Endothelial cell of umbilical vein (primary cell): Measurements from ENCODE around the gene GPR162. TPM values are rescaled to one million over a fixed set of nuclear protein-coding genes. Genes with fewer than 3 reads are reported as not detected.

ENCODE experiments used
- BruUV-seq: library from RNA; stranded (reverse); fragments of 400-500 nt; replicated peaks from 2 replicates; lab custom pipeline; 2021; lab: Mats Ljungman, UMichigan
- CTCF ChIA-PET: fragments of 300-600, 350-600 bp; sonication (Branson Sonifier 250); formaldehyde crosslinking; loops from one replicate; lab custom pipeline; 2021; ENCODE audit warnings: antibody characterized with exemption, inconsistent platforms; lab: Charles Lee
- POLR2A ChIA-PET: fragments of 300-600, 350-600 bp; sonication (Branson Sonifier 250); formaldehyde crosslinking; loops from one replicate; lab custom pipeline; 2021; ENCODE audit warnings: antibody characterized with exemption, inconsistent platforms; lab: Charles Lee
- DNase-seq: peaks from one replicate; pipeline ENCODE4 v3.0.0-alpha.2; 2011; ENCODE audit warnings: low read depth, low spot score
- FAIRE-seq: peaks from 2 replicates; lab custom pipeline; 2011; peaks lifted over from hg19 to GRCh38; lab: Jason Lieb, UNC
- H2AFZ ChIP-seq: 2 replicates; pipeline ENCODE4 v1.6.0; 2012; ENCODE audit warnings: low read depth, low read length, control low read depth, inconsistent platforms
- H3K27ac ChIP-seq: 2 replicates; pipeline ENCODE4 v1.5.1; 2011; ENCODE audit warnings: low read depth, mild to moderate bottlenecking, control low read depth, low read length, moderate library complexity; ENCODE audit not compliant: insufficient read depth
- H3K27me3 ChIP-seq, 2 experiments: 2 replicates each; pipeline versions ENCODE4 v1.6.0 to v1.6.1; 2011; ENCODE audit warnings: low read length in 2 of 2, mixed read lengths in 1 of 2; ENCODE audit not compliant: control insufficient read depth in 2 of 2, insufficient read depth in 2 of 2
- H3K36me3 ChIP-seq, 2 experiments: 2 replicates in 1 of 2; 3 replicates in 1 of 2; pipeline ENCODE4 v1.5.1; 2011; ENCODE audit warnings: low read length in 2 of 2, mild to moderate bottlenecking in 1 of 2, moderate library complexity in 1 of 2; ENCODE audit not compliant: control insufficient read depth in 2 of 2, insufficient read depth in 2 of 2; ENCODE audit errors: extremely low read depth in 1 of 2
- H3K4me1 ChIP-seq: 3 replicates; pipeline ENCODE4 v1.5.1; 2011; ENCODE audit warnings: mild to moderate bottlenecking, low read length; ENCODE audit not compliant: control insufficient read depth, insufficient read depth; ENCODE audit errors: extremely low read depth
- H3K4me2 ChIP-seq: 2 replicates; pipeline ENCODE4 v1.6.1; 2011; ENCODE audit warnings: low read length, control low read depth, mixed read lengths; ENCODE audit not compliant: insufficient read depth
- H3K4me3 ChIP-seq, 3 experiments: fragments of 200-600 bp in 1 of 3; sonication (generic), shearing (Covaris generic) in 1 of 3; replicated peaks in 1 of 3; 2 replicates each; pipeline ENCODE4 v1.5.1; 2011 to 2016; ENCODE audit warnings: control low read depth in 3 of 3, low read length in 3 of 3, mild to moderate bottlenecking in 2 of 3, inconsistent platforms in 1 of 3, low read depth in 1 of 3, moderate library complexity in 1 of 3; ENCODE audit not compliant: insufficient read depth in 1 of 3
- H3K79me2 ChIP-seq: 2 replicates; pipeline ENCODE4 v1.6.0; 2012; ENCODE audit warnings: low read length, inconsistent platforms; ENCODE audit not compliant: control insufficient read depth, insufficient read depth
- H3K9ac ChIP-seq: replicated peaks from 2 replicates; pipeline ENCODE3; 2011; ENCODE audit warnings: low read length, control low read depth; ENCODE audit not compliant: insufficient read depth; ENCODE audit errors: extremely low read depth
- H3K9me1 ChIP-seq: replicated peaks from 3 replicates; pipeline ENCODE4 v1.6.0; 2011; ENCODE audit warnings: mild to moderate bottlenecking, low read length; ENCODE audit not compliant: control insufficient read depth, insufficient read depth; ENCODE audit errors: extremely low read depth
- H3K9me3 ChIP-seq: replicated peaks from 2 replicates; pipeline ENCODE4 v1.5.1; 2012; ENCODE audit warnings: low read length, inconsistent platforms; ENCODE audit not compliant: control insufficient read depth, insufficient read depth
- H4K20me1 ChIP-seq: replicated peaks from 2 replicates; pipeline ENCODE3; 2011; ENCODE audit warnings: mild to moderate bottlenecking, low read length; ENCODE audit not compliant: control insufficient read depth, insufficient read depth; ENCODE audit errors: extremely low read depth
- CTCF ChIP-seq, 2 donors: IDR thresholded peaks; 1 replicate in 1 of 2; 2 replicates in 1 of 2; pipeline ENCODE4 v1.5.1; 2011; ENCODE audit warnings: low read length in 2 of 2, mild to moderate bottlenecking in 2 of 2, moderate library complexity in 2 of 2, control low read depth in 1 of 2, inconsistent platforms in 1 of 2, low read depth in 1 of 2; ENCODE audit not compliant: insufficient read depth in 1 of 2; ENCODE audit errors: extremely low read depth in 1 of 2
- EZH2 ChIP-seq: IDR thresholded peaks from 2 replicates; pipeline ENCODE4 v1.6.1; 2012; ENCODE audit warnings: borderline replicate concordance, low read depth, mild to moderate bottlenecking, moderate library complexity, low read length, inconsistent platforms; ENCODE audit not compliant: severe bottlenecking
- FOS ChIP-seq: IDR thresholded peaks from 2 replicates; pipeline ENCODE4 v1.6.1; 2011; ENCODE audit warnings: mild to moderate bottlenecking, low read length, moderate library complexity, borderline replicate concordance; ENCODE audit not compliant: insufficient read depth
- GATA2 ChIP-seq: IDR thresholded peaks from 2 replicates; pipeline ENCODE4 v1.7.0; 2011; ENCODE audit warnings: low read depth, mild to moderate bottlenecking, moderate library complexity, mixed read lengths, low read length; ENCODE audit not compliant: insufficient read length, insufficient read depth
- JUN ChIP-seq: IDR thresholded peaks from 2 replicates; pipeline ENCODE4 v1.6.1; 2011; ENCODE audit warnings: borderline replicate concordance, low read depth; ENCODE audit not compliant: insufficient read length, insufficient read depth
- MAX ChIP-seq: IDR thresholded peaks from 2 replicates; pipeline ENCODE4 v1.6.1; 2011; ENCODE audit not compliant: insufficient read depth, insufficient read length
- MYC ChIP-seq: IDR thresholded peaks from one replicate; pipeline ENCODE4 v1.6.1; 2011; ENCODE audit warnings: mild to moderate bottlenecking, low read depth, low read length
- POLR2A ChIP-seq: IDR thresholded peaks from 2 replicates; pipeline ENCODE4 v1.6.1; 2012; ENCODE audit warnings: low read depth, mild to moderate bottlenecking, control low read depth, low read length
- POLR2AphosphoS5 ChIP-seq: IDR thresholded peaks from 2 replicates; pipeline ENCODE4 v1.6.1; 2012; ENCODE audit warnings: low read depth, mild to moderate bottlenecking, control low read depth, low read length, moderate library complexity; ENCODE audit not compliant: insufficient read depth
- dilution Hi-C: fragments of 300-500 bp; cut with MboI; formaldehyde crosslinking; loops from one replicate; pipeline ENCODE4 v1.15.0; 2019; ENCODE audit warnings: low sequenced_read_pairs; ENCODE audit not compliant: extremely low pct_ligation_motif_present
- intact Hi-C: fragments of 100-400 bp; cut with micrococcal nuclease; formaldehyde crosslinking; loops from one replicate; pipeline ENCODE4 v1.10.0; 2022
- polyA plus RNA-seq, 4 experiments: library from polyadenylated mRNA; depleted of rRNA in 3 of 4; stranded (reverse) in 3 of 4; unstranded in 1 of 4; fragments of >200 nt; gene quantifications; 2 replicates each; pipeline versions ENCODE4 v1.2.1 to v1.2.3, GENCODE V29; 2011 to 2012; ENCODE audit warnings: missing spikeins in 1 of 4
- total RNA-seq: library from RNA; stranded (reverse); gene quantifications from 2 replicates; pipeline ENCODE4 v1.2.3, GENCODE V29; 2021

Gene GPR162
- total and polyA plus RNA-seq, 2 donors (not counting 3 experiments of a cell fraction or from before 2014, with no cell fraction given) = 9.7 to 13.7 TPM

GRCh38 chr12:6840330-6840729 lies 18.7 kb downstream of the GPR162 start:
- dilution Hi-C loops = no loop called here
- Histone ChIP-seq H3K79me2 (no peaks in the 10 kb centered on the region), H3K4me1 (no peaks in the 10 kb centered on the region), H3K9ac (no peak overlapping the region), H2AFZ (no peak overlapping the region), H3K27me3 (no peaks in the 10 kb centered on the region), H3K4me3 (no peak overlapping the region), H3K9me3 (no peaks in the 10 kb centered on the region), H3K27ac (no peak overlapping the region), H3K36me3 (peaks cover 5 to 64% of the 10 kb centered on the region in 2 experiments), H3K4me2 (no peak overlapping the region), H3K9me1 (no peaks in the 10 kb centered on the region), H4K20me1 (no peaks in the 10 kb centered on the region)
- BruUV-seq = no TSS peak
- CTCF ChIA-PET = interaction anchor here (0.9 to 1.1 kb wide), 4 partner anchors 11 to 87 kb away, joined by 3 read pairs; partner anchors contain the start of genes CDCA3 and MLF2
- POLR2A ChIA-PET = interaction anchor here (1.3 kb wide), 1 partner anchor 88 kb away, joined by 3 read pairs; no protein-coding TSS in a partner anchor
- DNase-seq (no peak), FAIRE-seq (no peak)
- no peak for TF ChIP-seq FOS
- TF ChIP-seq MAX = no peak
- intact Hi-C loops = no loop called here

DNA sequence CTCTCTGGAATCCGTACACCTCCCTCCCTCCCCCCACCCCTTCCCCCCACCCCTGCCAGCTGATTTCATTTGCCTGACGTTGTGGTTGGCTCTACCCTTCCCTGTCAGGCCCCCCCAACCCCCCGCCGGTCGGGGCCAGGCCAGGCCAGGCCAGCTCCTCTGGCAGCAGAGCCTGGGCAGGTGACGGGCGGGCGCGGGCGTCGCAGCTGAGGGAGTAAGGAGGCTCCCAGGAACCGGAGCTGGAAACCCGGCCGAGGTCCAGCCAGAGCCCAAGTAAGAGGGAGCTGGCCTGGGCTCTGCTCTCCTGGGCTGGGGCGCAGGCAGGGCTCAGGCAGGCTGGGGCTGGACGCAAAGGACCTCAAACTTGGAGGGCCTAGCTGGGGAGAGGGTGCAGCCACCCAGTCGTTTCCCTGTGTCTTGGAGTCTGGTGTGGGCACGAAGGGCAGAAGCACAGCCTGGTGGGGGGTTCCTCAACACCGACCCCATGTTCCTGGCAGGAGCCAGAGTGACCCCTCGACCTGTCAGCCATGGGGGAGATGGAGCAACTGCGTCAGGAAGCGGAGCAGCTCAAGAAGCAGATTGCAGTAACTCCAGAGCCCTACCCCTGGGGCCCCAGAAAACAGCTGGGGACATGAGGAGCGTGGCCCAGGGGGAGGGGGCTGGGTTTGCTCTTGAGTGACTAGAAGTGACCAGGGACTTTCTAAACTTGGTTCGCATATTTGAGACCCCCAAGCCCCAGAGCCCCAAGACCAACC lies 19.3 kb downstream of the GPR162 start, which contains the start of gene GNB3:
Gene GNB3 (plus strand): TSS at position 165 of the 755 bp plus-strand sequence. CDS start 363 bp downstream, at position 528.
- H3K4me3 ChIP-seq = no peak within 1 kb of the TSS
- CTCF ChIA-PET = interaction anchor here (0.9 to 2.2 kb wide), 4 partner anchors 10 to 221 kb away, joined by 3 to 9 read pairs (median 3); partner anchors contain the start of genes CDCA3 and MLF2
- intact Hi-C loops (no loop called here), dilution Hi-C loops (no loop called here)
- H4K20me1 ChIP-seq = no peaks in the 10 kb centered on the region
- no peak within 1 kb of the TSS for H3K9ac ChIP-seq
- DNase-seq (no peak), FAIRE-seq (no peak)
- POLR2A ChIA-PET = interaction anchor here (1.3 kb wide), 1 partner anchor 89 kb away, joined by 3 read pairs; no protein-coding TSS in a partner anchor
- no peaks in the 10 kb centered on the region for H3K9me3 ChIP-seq
- H3K4me2 ChIP-seq = no peak within 1 kb of the TSS
- no peak within 1 kb of the TSS for H2AFZ ChIP-seq
- no peaks in the 10 kb centered on the region for H3K4me1 ChIP-seq
- TF ChIP-seq JUN (no peak), FOS (no peak), MYC (no peak), POLR2A (no peak), EZH2 (no peak), POLR2AphosphoS5 (no peak), MAX (no peak), CTCF (IDR thresholded peaks at IDR 0.05; ENCODE audit: extremely low read depth in 1 of 2, insufficient read depth in 1 of 2, low read depth in 1 of 2, low read length in 2 of 2) (no peak), GATA2 (no peak)
- H3K79me2 ChIP-seq = no peaks in the 10 kb centered on the region
- BruUV-seq = no TSS peak
- H3K27me3 ChIP-seq = no peaks in the 10 kb centered on the region
- H3K36me3 ChIP-seq = peaks cover 5 to 70% of the 10 kb centered on the region in 2 experiments
- H3K27ac ChIP-seq = no peak within 1 kb of the TSS
- no peaks in the 10 kb centered on the region for H3K9me1 ChIP-seq
